HG02943 (cell line): Measurements from ENCODE around the gene RAB10.
"Not testable (repeated sequence)": the region's sequence is repeated elsewhere in the genome, so short reads cannot be mapped to it uniquely, and the experiment has no call there.

Experiments
- ATAC-seq: cut with Tn5 transposase; IDR thresholded peaks from one replicate; pipeline ENCODE4 v1.9.1; 2021; ENCODE audit warnings: mild to moderate bottlenecking, low read depth, moderate library complexity; ENCODE audit not compliant: unreplicated experiment

RAB10 gene

GRCh38 chr2:26086779-26087178 is 52.9 kb downstream of the RAB10 start:
- ATAC-seq = no peak

GRCh38 chr2:26088038-26088643 is 54.3 kb downstream of the RAB10 start:
- no peak for ATAC-seq

- ATAC-seq = not testable (repeated sequence)
These were observed 55.0 kb downstream of the RAB10 start for GRCh38 chr2:26088931-26089330.

- no peak for ATAC-seq
These were observed 55.5 kb downstream of the RAB10 start for GRCh38 chr2:26089337-26089736.

- no peak for ATAC-seq
These were observed 61.9 kb downstream of the RAB10 start for GRCh38 chr2:26095758-26096157.

- no peak for ATAC-seq
These were observed 66.0 kb downstream of the RAB10 start for GRCh38 chr2:26099933-26100332.

- ATAC-seq = no peak
These were observed 66.5 kb downstream of the RAB10 start for GRCh38 chr2:26100384-26100783.

GRCh38 chr2:26103752-26104151 is 69.9 kb downstream of the RAB10 start:
- ATAC-seq = no peak

GRCh38 chr2:26108701-26109100 is 74.8 kb downstream of the RAB10 start:
- not testable (repeated sequence) for ATAC-seq

- no peak for ATAC-seq
These were observed 78.3 kb downstream of the RAB10 start for GRCh38 chr2:26112201-26112600.

GRCh38 chr2:26114151-26114550 is 80.3 kb downstream of the RAB10 start:
- no peak for ATAC-seq

- no peak for ATAC-seq
These were observed 84.8 kb downstream of the RAB10 start for GRCh38 chr2:26118682-26119081.

- ATAC-seq = no peak
These were observed 85.6 kb downstream of the RAB10 start for GRCh38 chr2:26119521-26119920.

- no peak for ATAC-seq
These were observed 88.7 kb downstream of the RAB10 start for GRCh38 chr2:26122630-26123029.

GRCh38 chr2:26123426-26123825 is 89.5 kb downstream of the RAB10 start:
- ATAC-seq = no peak

GRCh38 chr2:26126074-26126473 is 92.2 kb downstream of the RAB10 start:
- ATAC-seq = no peak

GRCh38 chr2:26128176-26128575 is 94.3 kb downstream of the RAB10 start:
- ATAC-seq = no peak

GRCh38 chr2:26130763-26131162 is 96.9 kb downstream of the RAB10 start:
- no peak for ATAC-seq

GRCh38 chr2:26136451-26136850 is 102.6 kb downstream of the RAB10 start:
- ATAC-seq = no peak

GRCh38 chr2:26139269-26140183 is 105.6 kb downstream of the RAB10 start:
- no peak for ATAC-seq

GRCh38 chr2:26141145-26141769 is 107.4 kb downstream of the RAB10 start:
- ATAC-seq = no peak
